Measurements from ENCODE around the gene STARD7. TPM values are rescaled to one million over a fixed set of nuclear protein-coding genes. Genes with fewer than 3 reads are reported as not detected.
A peak's percentile ranks its signal among the peaks of the same experiment; 100 is the strongest.

Gene STARD7
- total and polyA plus RNA-seq, 9 of the 15 experiments (the other 6 are each of a cell fraction or from before 2014, with no cell fraction given) = 90.9 to 196 (median 145) TPM

DNA sequence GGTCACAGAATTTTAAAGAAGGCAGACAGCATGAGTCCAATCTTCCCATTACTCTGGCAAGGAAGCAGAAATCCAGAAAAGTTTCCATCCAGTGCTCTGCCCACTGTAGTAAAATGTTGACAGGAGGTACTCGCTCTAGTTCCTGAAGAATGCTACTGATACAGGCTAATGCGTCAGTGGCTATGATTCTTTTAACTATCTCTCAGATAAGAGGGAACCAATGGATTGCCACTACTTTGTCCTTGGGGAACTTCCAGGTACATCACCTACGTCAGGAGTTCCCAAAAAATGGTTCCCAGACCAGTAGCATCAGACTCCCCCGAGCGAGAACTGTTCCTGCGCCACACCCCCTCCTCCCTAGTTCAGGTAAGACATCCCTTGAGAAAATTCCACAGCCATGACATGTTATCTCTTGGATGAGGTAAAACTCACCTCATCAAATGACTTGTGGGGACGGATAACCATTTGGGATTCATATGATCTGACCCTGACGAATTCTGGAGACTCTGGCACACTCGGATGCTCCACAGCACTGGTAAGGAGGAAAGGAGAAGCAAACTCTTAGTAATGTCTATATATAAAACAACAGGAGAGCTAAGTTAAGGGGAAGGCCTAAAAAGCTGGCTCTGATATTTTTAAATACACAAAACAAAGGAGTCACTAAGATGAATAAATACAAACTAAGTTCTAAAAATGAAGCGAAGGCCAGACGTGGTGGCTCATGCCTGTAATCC is 16.5 kb downstream of the STARD7 start (continued):
- TF ChIP-seq MBD2 (IDR thresholded peaks at IDR 0.05; ENCODE audit: borderline replicate concordance, low read depth) (no peak), PHTF2 (CRISPR knock-in tag; IDR thresholded peaks at IDR 0.05) (no peak), CTBP1 (IDR thresholded peaks at IDR 0.05; ENCODE audit: borderline replicate concordance) (no peak)

DNA sequence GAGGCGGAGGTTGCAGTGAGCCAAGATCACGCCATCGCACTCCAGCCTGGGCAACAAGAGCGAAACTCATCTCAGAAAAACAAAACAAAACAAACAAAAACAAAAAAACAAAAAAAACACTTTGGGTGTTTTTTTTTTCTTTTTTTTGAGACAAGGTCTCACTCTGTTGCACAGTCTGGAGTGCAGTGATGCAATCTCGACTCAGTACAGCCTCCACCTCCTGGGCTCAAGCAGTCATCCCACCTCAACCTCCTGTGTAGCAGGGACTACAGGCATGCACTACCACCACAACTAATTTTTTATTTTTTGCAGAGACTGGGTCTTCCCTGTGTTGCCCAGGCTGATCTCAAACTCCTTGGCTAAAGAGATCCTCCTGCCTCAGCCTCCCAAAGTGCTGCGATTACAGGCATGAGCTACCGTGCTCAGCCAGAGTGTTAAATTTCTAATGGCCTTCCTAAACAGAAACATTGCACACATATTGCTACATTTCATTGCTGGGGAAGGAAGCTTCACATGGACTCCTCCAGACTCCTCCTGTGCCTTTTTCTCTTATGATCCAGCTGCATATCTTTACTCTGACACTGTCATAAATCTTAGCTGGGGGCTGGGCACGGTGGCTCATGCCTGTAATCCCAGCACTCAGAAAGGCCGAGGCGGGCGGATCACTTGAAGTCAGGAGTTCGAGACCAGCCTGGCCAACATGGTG is 19.7 kb downstream of the STARD7 start:
- ChIA-PET CTCF (ENCODE audit: low intra/inter-chr PET ratio) (no interaction called here), POLR2A (interaction anchor here (0.7 to 1.1 kb wide), 3 partner anchors 12 to 19 kb away, joined by 3 to 6 read pairs (median 4); no protein-coding TSS in a partner anchor)
- 75% methylated on average over 10 of the region's 12 CpGs for WGBS (ENCODE audit: insufficient coverage, low coverage, missing lambda C conversion rate)
- Histone ChIP-seq H3K9me3 (replicated peaks; ENCODE audit: control insufficient read depth, insufficient read depth, low read depth, low read length) (no peaks in the 10 kb centered on the region), H3K27ac (ENCODE audit: extremely low read depth, low read depth, low read length) (no peak overlapping the region; the same call in 2 of the 3 replicates), H3K27me3 (ENCODE audit: control insufficient read depth in 2 of 2, insufficient read depth in 2 of 2, low read length in 2 of 2) (no peaks in the 10 kb centered on the region), H3K4me1 (replicated peaks in 1 of 2; ENCODE audit: control insufficient read depth in 2 of 2, insufficient read depth in 2 of 2, low read length in 2 of 2) (peaks cover 0 to 17% of the 10 kb centered on the region in 2 experiments; a peak in 2 of 5 replicates), H3K9ac (ENCODE audit: insufficient read depth in 1 of 2, low read depth in 2 of 2, low read length in 2 of 2) (no peak overlapping the region), H3K79me2 (ENCODE audit: control insufficient read depth, insufficient read depth, low read length) (peaks cover 6% of the 10 kb centered on the region; the same call in 2 of the 3 replicates), H2AFZ (ENCODE audit: low read depth, low read length) (no peak overlapping the region), H3K36me3 (ENCODE audit: control insufficient read depth, insufficient read depth, low read length) (peaks cover 90% of the 10 kb centered on the region), H3K4me3 (no peak overlapping the region), H3K9me1 (ENCODE audit: control insufficient read depth, insufficient read depth, low read length) (no peaks in the 10 kb centered on the region), H4K20me1 (replicated peaks; ENCODE audit: control insufficient read depth, insufficient read depth, low read length) (no peaks in the 10 kb centered on the region; the same call in 1 of the 2 replicates), H3K4me2 (ENCODE audit: insufficient read depth, low read length) (no peak overlapping the region)
- DNase-seq (ENCODE audit: extremely low read depth in 1 of 4, low spot score in 3 of 4) (peak in 1 of 4 experiments; percentile 30), FAIRE-seq (no peak), ATAC-seq (peak; percentile 65)
- in situ Hi-C loops (cut with MboI) = no loop called here
- BruUV-seq (replicated peaks) = no TSS peak
- intact Hi-C loops (cut with micrococcal nuclease) = no loop called here
- TF ChIP-seq KDM1A (IDR thresholded peaks at IDR 0.05) = no peak
- no peak for TF ChIP-seq ETV5 (CRISPR knock-in tag; IDR thresholded peaks at IDR 0.05; ENCODE audit: low read depth)
- no peak for TF ChIP-seq MED1 (CRISPR knock-in tag; IDR thresholded peaks at IDR 0.05; ENCODE audit: borderline replicate concordance)
- no peak for TF ChIP-seq KLF6 (CRISPR knock-in tag; IDR thresholded peaks at IDR 0.05; ENCODE audit: borderline replicate concordance)
- peak; percentile 57; the same call in 1 of the 2 replicates for TF ChIP-seq ZNF197 (CRISPR knock-in tag; IDR thresholded peaks at IDR 0.05; ENCODE audit: low read depth)
- TF ChIP-seq KAT2B (IDR thresholded peaks at IDR 0.05; ENCODE audit: low read depth, low read length) = no peak
- TF ChIP-seq, protein P1, sequence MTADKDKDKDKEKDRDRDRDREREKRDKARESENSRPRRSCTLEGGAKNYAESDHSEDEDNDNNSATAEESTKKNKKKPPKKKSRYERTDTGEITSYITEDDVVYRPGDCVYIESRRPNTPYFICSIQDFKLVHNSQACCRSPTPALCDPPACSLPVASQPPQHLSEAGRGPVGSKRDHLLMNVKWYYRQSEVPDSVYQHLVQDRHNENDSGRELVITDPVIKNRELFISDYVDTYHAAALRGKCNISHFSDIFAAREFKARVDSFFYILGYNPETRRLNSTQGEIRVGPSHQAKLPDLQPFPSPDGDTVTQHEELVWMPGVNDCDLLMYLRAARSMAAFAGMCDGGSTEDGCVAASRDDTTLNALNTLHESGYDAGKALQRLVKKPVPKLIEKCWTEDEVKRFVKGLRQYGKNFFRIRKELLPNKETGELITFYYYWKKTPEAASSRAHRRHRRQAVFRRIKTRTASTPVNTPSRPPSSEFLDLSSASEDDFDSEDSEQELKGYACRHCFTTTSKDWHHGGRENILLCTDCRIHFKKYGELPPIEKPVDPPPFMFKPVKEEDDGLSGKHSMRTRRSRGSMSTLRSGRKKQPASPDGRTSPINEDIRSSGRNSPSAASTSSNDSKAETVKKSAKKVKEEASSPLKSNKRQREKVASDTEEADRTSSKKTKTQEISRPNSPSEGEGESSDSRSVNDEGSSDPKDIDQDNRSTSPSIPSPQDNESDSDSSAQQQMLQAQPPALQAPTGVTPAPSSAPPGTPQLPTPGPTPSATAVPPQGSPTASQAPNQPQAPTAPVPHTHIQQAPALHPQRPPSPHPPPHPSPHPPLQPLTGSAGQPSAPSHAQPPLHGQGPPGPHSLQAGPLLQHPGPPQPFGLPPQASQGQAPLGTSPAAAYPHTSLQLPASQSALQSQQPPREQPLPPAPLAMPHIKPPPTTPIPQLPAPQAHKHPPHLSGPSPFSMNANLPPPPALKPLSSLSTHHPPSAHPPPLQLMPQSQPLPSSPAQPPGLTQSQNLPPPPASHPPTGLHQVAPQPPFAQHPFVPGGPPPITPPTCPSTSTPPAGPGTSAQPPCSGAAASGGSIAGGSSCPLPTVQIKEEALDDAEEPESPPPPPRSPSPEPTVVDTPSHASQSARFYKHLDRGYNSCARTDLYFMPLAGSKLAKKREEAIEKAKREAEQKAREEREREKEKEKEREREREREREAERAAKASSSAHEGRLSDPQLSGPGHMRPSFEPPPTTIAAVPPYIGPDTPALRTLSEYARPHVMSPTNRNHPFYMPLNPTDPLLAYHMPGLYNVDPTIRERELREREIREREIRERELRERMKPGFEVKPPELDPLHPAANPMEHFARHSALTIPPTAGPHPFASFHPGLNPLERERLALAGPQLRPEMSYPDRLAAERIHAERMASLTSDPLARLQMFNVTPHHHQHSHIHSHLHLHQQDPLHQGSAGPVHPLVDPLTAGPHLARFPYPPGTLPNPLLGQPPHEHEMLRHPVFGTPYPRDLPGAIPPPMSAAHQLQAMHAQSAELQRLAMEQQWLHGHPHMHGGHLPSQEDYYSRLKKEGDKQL (CRISPR knock-in tag; IDR thresholded peaks at IDR 0.05; ENCODE audit: borderline replicate concordance) = no peak
- TF ChIP-seq PCBP1 (IDR thresholded peaks at IDR 0.05; ENCODE audit: low read depth, low read length, poor library complexity, severe bottlenecking) = no peak
- TF ChIP-seq, protein P2, sequence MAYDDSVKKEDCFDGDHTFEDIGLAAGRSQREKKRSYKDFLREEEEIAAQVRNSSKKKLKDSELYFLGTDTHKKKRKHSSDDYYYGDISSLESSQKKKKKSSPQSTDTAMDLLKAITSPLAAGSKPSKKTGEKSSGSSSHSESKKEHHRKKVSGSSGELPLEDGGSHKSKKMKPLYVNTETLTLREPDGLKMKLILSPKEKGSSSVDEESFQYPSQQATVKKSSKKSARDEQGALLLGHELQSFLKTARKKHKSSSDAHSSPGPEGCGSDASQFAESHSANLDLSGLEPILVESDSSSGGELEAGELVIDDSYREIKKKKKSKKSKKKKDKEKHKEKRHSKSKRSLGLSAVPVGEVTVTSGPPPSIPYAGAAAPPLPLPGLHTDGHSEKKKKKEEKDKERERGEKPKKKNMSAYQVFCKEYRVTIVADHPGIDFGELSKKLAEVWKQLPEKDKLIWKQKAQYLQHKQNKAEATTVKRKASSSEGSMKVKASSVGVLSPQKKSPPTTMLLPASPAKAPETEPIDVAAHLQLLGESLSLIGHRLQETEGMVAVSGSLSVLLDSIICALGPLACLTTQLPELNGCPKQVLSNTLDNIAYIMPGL (CRISPR knock-in tag; IDR thresholded peaks at IDR 0.05) = no peak

All from K562 (cell line).